GM19035 (cell line): Measurements from ENCODE around the gene GNAT3.

ENCODE experiments used
- ATAC-seq: cut with Tn5 transposase; IDR thresholded peaks from one replicate; pipeline ENCODE4 v1.9.1; 2021; ENCODE audit not compliant: unreplicated experiment

Gene GNAT3

GRCh38 chr7:80505900-80506500, 5.9 kb downstream of the GNAT3 start:
- no peak for ATAC-seq

- ATAC-seq = no peak
These were observed 11.5 kb downstream of the GNAT3 start for GRCh38 chr7:80500325-80500724.

DNA sequence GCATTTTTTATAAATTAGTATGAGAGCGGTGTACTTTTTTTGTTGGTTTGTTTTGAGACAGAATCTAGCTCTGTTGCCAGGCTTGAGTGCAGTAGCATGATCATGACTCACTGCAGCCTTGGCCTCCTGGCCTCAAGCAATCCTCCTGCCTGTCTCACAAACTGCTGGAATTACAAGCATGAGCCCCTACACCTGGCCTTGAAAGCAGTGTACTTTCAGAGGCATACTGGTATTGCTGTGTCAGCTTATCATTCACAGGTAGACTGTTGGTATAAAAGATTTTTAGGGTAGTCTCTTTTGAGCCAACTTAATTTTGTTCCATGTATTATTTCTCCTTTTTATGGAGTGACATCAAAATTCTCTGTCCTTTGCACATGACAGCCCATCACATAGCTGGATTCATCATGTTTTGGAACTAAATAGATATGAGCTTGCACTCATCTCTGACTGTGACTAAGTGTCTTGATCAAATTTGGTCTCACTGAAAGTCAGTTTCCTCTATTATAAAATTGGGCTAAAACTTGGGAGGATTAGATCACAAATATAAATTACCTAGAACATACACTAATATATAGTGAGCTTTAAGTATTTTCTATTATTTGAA, 12.4 kb downstream of the GNAT3 start:
- ATAC-seq = no peak

- ATAC-seq = no peak
These were observed 13.1 kb downstream of the GNAT3 start for GRCh38 chr7:80498481-80499349.

DNA sequence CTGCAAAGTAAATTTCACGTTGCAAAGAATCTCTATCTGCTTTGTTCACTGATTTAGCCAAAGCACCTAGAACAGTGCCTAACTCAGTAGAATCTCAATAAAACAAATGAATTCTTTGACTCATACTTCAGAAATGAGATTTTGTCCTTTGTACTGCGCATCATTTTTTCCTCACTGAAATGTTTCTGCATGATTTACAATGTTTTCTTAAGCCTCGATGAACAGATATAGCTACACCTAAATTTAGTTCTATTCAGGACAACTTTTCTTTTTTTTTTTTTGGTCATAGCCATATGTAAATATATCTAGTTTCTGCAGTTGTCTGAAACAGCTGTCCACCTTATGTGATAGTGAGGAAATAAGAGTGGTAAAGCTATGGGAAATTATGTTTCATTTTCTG, 15.3 kb downstream of the GNAT3 start:
- ATAC-seq = no peak

DNA sequence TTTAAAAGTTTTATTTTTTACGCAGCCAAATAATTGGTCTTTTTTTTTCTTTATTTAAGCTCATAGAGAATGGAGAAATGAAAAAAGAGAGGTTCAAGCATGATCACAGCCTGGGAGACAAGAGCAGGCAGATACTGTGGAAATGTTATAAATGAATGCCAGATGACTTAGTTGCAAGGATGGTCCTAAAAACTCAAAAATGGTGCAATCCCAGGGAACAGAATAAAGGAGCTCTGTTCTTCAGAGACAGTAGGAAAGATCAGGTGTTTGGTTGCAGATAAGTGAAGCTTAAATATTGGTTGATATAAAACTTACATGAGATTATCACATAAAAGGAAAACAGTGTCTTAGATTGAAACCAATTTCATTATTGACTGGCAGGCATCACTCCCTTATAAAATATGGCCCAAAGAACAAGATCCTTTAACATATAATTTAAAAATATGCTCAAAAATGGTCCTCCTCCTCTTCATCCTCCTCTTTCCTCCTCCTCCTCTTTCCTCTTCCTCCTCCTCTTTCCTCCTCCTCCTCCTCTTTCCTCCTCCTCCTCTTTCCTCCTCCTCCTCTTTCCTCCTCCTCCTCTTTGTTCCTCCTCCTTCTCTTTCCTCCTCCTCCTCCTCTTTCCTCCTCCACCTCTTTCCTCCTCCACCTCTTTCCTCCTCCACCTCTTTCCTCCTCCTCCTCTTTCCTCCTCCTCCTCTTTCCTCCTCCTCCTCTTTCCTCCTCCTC, 18.6 kb downstream of the GNAT3 start:
- ATAC-seq = no peak

DNA sequence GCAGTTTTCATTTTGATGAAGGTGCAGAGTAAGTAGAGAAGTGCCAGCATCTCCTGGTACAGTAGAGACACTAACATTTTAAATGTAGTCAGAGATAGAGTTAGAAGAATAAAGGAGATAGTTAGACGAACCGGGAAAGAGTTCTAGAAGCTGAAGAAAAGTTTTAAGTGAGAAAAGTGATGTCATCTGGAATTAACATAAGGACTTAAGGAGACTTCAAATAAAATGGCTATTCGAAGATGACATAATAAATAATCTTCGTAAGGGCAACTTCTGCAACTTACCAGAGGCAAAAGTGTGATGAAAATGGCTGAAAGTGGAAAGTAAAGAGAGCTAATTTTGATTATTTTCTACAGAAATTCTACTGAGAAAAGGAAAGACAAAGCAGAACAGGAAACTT, 20.4 kb downstream of the GNAT3 start:
- no peak for ATAC-seq

DNA sequence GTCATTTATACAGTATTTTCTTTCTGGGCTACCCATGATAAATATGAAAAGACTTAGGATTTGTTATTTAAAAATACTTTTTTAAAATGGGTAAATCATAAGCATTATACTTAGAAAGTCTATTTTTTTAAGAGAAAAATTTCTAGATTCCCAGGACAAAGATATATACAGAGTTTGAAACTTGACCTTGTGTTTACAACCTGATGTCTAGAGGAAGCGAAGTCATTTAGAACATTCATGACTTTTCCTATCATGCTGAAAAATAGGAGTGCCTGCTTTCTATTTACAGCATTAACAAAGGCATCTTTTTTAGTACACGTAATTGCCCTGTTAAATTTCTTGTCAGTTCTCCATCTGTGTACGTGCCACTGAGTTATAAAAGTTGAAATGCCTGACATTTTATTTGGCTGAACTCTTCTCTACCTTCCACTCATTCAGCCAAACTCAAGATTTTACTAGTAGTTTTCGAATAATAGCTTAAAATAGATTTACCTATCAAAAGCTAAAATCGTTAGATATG, 23.0 kb downstream of the GNAT3 start:
- ATAC-seq = no peak

GRCh38 chr7:80488406-80488805, 23.5 kb downstream of the GNAT3 start:
- no peak for ATAC-seq

DNA sequence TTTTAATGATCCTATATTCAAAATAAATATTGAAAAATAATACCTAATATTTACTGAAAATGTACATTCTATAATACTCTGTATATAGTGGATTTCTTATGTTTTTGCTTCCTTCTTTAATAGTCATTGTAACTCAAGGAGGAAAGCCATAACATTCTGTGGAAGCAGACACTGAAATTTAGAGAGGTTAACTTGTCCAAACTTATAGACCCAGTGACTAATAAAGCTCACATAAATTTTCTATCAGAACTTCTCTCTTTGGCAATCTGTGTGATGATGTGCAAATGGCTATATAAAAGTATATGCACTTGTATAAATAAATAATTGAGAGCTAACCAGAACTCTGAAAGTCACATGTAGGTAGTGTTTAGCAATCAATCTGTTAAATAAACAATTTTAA, 26.1 kb downstream of the GNAT3 start:
- ATAC-seq = no peak

DNA sequence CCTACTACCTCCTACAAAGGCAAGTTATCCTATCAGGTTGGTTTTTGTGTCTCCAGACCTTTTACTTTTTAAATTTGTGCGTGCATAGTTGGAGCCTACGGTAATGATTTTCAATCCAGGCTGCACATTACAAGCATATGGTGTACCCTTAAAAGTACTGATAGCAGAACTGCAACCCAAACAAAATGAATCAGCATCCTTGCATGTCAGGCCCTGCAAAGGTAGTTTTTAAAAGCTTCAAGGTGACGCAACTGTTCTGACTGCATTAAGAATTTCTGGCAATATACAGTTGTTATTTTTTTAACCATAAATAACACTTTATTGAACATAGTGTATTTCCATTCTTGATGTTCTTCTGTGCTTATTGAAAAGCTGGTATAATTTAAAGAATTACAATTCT, 28.9 kb downstream of the GNAT3 start:
- no peak for ATAC-seq

DNA sequence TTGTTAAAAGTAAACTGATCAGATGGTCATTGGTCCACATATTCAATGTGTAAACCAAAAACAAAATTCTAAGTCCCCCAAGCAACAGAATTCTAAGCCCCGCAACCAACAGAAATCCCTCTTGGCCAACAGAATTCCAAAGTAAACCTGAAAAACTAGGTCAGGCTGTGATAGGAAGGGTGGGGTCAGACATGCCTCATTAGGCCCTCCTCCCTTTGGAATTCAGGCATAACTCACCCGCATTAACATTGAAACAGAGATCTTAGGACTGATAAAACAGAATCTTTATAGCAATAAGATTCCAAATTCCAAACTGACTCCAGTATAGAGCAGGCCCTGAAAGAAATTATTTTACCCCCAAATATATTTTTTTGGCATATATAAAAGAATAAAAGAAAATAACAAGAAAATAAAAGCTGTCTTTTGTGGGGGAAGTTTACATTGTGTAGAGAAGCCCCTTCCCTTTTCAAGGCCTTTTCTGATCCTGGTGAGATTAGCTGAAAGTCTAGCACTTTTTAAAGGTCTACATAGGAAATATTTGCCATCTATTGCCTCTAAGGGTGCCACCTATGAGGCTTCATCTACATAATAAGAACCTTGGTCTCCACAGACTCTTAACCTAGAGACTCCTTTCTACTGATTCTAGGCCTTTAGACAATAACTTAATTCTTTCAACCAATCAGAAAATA, 30.5 kb downstream of the GNAT3 start:
- no peak for ATAC-seq

DNA sequence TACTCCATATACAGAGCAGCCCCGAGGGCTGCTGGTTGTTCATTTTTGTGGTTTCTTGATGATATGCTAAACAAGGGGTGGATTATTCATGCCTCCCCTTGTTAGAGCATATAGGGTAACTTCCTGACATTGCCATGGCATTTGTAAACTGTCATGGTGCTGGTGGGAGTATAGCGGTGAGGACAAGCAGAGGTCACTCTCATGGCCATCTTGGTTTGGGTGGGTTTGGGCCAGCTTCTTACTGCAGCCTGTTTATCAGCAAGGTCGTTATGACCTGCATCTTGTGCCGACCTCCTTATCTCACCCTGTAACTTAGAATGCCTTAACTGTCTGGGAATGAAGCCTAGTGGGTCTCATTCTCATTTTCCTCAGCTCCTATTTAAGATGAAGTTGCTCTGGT, 31.3 kb downstream of the GNAT3 start:
- no peak for ATAC-seq

GRCh38 chr7:80478683-80479082, 33.2 kb downstream of the GNAT3 start:
- no peak for ATAC-seq

DNA sequence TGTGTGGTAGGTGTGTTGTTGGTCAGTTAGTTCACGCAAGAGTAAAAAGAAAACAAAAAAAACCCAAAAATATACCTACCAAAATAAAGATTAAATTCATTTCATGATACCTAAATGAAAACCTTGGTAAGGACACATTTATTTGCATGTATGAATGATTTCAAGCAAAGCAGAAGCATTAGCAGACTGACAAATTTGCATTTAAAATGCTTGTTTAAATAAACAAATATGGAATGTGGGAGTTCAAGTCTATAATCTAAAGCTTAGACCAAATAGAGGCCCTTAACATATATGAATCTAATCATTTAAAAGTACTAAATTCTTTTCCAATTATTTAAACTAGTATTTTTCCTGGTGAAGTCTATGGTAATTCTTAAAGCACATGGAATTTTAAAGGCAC, 35.8 kb downstream of the GNAT3 start:
- no peak for ATAC-seq

DNA sequence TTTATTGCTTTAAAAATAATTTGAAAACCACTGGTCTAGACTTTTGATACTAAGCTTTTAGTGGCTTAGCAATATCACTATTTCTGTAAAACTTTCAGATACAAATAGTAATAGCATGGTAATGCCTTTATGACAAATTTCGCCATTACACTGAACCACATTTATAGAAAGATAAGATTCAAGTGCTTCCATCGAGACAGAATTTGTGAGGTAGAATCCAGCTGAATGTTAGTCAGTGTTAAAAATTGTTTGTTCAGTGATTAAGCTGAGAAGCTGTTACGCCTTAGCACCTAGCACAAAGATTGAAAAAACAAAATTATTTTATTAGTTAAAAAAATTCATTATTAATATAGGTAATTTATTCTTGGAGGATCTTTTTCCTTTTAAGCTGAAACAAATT, 36.5 kb downstream of the GNAT3 start:
- ATAC-seq = no peak

GRCh38 chr7:80473751-80474150, 38.1 kb downstream of the GNAT3 start:
- ATAC-seq = no peak

DNA sequence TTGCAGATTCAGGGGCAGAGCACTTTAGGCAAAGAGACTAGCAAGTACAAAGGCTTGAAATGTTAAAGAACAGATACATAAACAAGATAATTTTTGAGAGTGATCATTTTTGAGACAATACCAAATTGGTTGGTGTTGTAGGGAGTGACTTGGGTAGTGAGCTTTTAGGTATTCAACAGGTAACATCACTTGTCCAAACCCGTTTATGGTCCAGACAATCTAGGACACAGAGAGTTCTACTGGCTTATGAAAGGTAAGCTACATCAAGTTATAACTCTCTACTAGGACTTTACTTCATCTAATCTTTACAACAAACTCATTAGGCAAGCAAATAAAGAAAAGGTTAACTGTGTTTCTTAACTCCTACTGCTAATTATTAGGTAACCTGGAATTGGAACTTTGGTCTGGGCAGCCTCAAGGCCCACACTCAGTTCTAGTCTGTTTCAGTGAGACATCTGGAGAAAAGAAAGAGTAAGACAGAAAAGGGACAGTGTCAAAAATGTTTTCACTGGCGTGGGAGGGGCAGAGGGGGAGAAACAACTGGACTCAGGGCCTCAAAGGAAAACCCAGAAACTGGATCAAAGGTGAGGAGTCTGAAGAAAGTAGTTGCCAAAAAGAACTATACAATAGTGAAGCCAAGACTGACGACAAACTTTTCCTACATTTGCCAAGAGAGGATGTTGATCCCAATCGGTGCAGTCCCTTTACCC, 39.2 kb downstream of the GNAT3 start:
- no peak for ATAC-seq

DNA sequence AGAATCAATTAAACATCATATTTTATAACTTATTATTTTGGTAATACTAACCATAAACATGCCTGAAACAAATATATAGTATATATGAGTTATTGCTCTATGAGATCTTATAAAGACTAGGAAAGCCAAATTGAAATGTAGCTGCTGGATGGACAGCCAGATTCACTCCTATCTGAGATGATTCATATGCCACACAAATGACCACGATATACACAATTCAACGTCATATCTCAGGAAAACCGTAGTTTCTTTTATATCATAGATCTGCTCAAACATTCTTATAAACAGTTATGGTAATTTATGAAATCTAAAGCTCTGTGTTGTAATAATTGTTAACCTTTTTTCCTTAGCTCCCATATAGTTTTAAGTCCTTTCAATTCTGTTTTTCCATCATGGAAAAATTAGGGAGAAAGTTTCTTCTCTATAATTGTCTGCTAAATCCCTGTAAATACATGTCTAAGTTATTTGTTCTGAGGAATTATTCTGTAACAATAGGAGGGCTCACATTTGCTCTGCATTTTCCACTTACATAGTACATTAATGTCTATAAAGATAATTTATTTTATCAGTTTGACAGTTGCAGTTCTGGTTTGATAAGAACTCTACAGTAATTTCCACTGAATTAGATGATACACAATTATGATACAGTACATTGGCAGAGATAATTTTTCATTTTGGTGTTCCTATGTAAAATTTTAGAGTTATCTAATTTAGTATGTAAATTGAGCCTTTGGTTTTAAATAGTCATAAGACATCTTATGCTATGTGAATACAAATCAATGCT, 42.7 kb downstream of the GNAT3 start:
- no peak for ATAC-seq
